Heart right ventricle (tissue), 16 donors: Measurements from ENCODE around the gene ASIP. TPM values are rescaled to one million over a fixed set of nuclear protein-coding genes. Genes with fewer than 3 reads are reported as not detected.

Experiments used
- ATAC-seq, 8 donors: fragments of 200-7000 bp; cut with Tn5 transposase; one replicate each; pipeline ENCODE4 v1.9.1; 2020; ENCODE audit warnings: mild to moderate bottlenecking in 8 of 8, moderate library complexity in 8 of 8, moderate number of reproducible peaks in 1 of 8
- DNase-seq, 2 donors: peaks; one replicate each; pipeline ENCODE4 v3.0.0-alpha.2; 2020
- H3K27ac ChIP-seq, 10 donors: fragments of 200-600 bp; sonication (generic) in 2 of 10; one replicate each; pipeline versions ENCODE4 v1.5.0 to v1.8.0; 2020 to 2022; ENCODE audit warnings: mild to moderate bottlenecking in 3 of 10
- H3K27me3 ChIP-seq, 7 donors: fragments of 200-600 bp; one replicate each; pipeline ENCODE4 v1.8.0; 2021 to 2022; ENCODE audit warnings: mild to moderate bottlenecking in 2 of 7
- H3K36me3 ChIP-seq, 9 donors: fragments of 200-600 bp; sonication (generic) in 1 of 9; one replicate each; pipeline versions ENCODE4 v1.5.0 to v1.8.0; 2020 to 2022; ENCODE audit warnings: mild to moderate bottlenecking in 2 of 9
- H3K4me1 ChIP-seq, 9 donors: fragments of 200-600 bp; sonication (generic) in 1 of 9; one replicate each; pipeline versions ENCODE4 v1.5.0 to v1.8.0; 2020 to 2022; ENCODE audit warnings: mild to moderate bottlenecking in 4 of 9
- H3K4me3 ChIP-seq, 10 donors: fragments of 200-600 bp; sonication (generic) in 2 of 10; one replicate each; pipeline versions ENCODE4 v1.5.0 to v1.8.0; 2020 to 2022; ENCODE audit warnings: mild to moderate bottlenecking in 7 of 10, moderate library complexity in 2 of 10
- H3K9me3 ChIP-seq, 11 donors: fragments of 200-600 bp in 10 of 11; sonication (generic) in 2 of 11; one replicate each; pipeline versions ENCODE4 v1.5.0 to v1.8.0; 2013 to 2022; ENCODE audit warnings: mild to moderate bottlenecking in 2 of 11, control low read depth in 1 of 11, moderate library complexity in 1 of 11
- CTCF ChIP-seq, 9 donors: fragments of 200-600 bp; sonication (generic) in 2 of 9; IDR thresholded peaks; one replicate each; pipeline versions ENCODE4 v1.5.0 to v1.8.0; 2021 to 2022; ENCODE audit warnings: antibody characterized with exemption in 9 of 9, mild to moderate bottlenecking in 5 of 9, moderate library complexity in 1 of 9
- WGBS, 2 donors: extraction: QIAGEN DNeasy Blood & Tissue Kit; methylation state at CpG; one replicate each; pipeline ENCODE4 v1.1.7; 2013; ENCODE audit warnings: inconsistent platforms in 1 of 2; 5-methylcytosine and 5-hydroxymethylcytosine counted together
- intact Hi-C, 10 donors: fragments of 100-400 bp; cut with DNase I; formaldehyde crosslinking; loops; one replicate each; pipeline versions ENCODE4 v1.11.1 to v1.14.2; 2022
- polyA plus RNA-seq, 2 donors: library from polyadenylated mRNA; stranded (reverse); fragments of 200-250 nt; gene quantifications; one replicate each; pipeline ENCODE4 v1.2.3, GENCODE V29; 2013
- total RNA-seq, 10 donors: library from RNA; stranded (reverse); fragmentation: NEBNext Ultra II Directional in 3 of 10; extraction: Animal tissue kit (Norgen Biotek cat#: 25700) in 3 of 10; gene quantifications; one replicate each; pipeline versions ENCODE4 v1.2.1 to v1.2.4, GENCODE V29; 2021 to 2023
- donor health status: Arrhythmogenic right ventricular cardiomyopathy.
- donor health status: ischemic (EF 13 %, LVEDD 7.1; RV severe dilation, severe dysfunction).
- donor health status: healthy with polysubstance abuse.
- donor health status: DM: no; HTN: yes; CAD: no.
- donor health status: DM: no; HTN: no; CAD: no.
- donor health status: ischemic (EF 25% LVEDD 6.9; RV normal size, moderate dysfunction).
- donor health status: ischemic (EF 25% LVEDD 5.7; RV mildly dilated, moderate dysfunction).
- donor health status: healthy.
- donor health status: DM: yes; HTN: yes; CAD: no.
- donor health status: Ischemic cardiomyopathy.
- donor health status: ischemic (EF 35%, LVEDD 5.7; RV mildly dilated, moderate dysfunction).
- donor health status: nonischemic (EF 11% LVEDD 7.7; RV severe dilation, severe dysfunction).
- donor health status: DM: yes; HTN: yes; CAD: no.
- donor health status: PGD.
- donor health status: ischemic (EF 29% LVEDD 5.4; RV normal size, mild dysfunction).
- donor health status: nonischemic (EF 23%, LVEDD 6.1; RV moderate dilation, normal function).

Gene ASIP
- total and polyA plus RNA-seq, 12 donors: 1.6 to 234 (median 13.1) TPM

GRCh38 chr20:34274694-34275093, 33.5 kb downstream of the ASIP start:
- H3K36me3 ChIP-seq: peaks cover 0 to 43% (median 0%) of the 10 kb centered on the region in 9 donors
- intact Hi-C loops: no loop called here
- H3K4me1 ChIP-seq: peaks cover 0 to 11% (median 8%) of the 10 kb centered on the region in 9 donors
- no peak overlapping the region for H3K27ac ChIP-seq
- TF ChIP-seq CTCF (IDR thresholded peaks at IDR 0.05): no peak
- WGBS, 2 donors: 97 to 98% methylated on average over 7 of the region's 7 CpGs
- no peak overlapping the region for H3K4me3 ChIP-seq
- H3K9me3 ChIP-seq: no peaks in the 10 kb centered on the region
- H3K27me3 ChIP-seq: no peaks in the 10 kb centered on the region
- no peak for ATAC-seq
- no peak for DNase-seq

- DNase-seq (no peak), ATAC-seq (no peak)
- H3K9me3 ChIP-seq: no peaks in the 10 kb centered on the region
- H3K4me3 ChIP-seq: no peak overlapping the region
- H3K27me3 ChIP-seq: no peaks in the 10 kb centered on the region
- H3K4me1 ChIP-seq: no peaks in the 10 kb centered on the region
- no peak for TF ChIP-seq CTCF (IDR thresholded peaks at IDR 0.05)
- H3K27ac ChIP-seq: no peak overlapping the region
- H3K36me3 ChIP-seq: peaks cover 0 to 96% (median 39%) of the 10 kb centered on the region in 9 donors
- intact Hi-C loops: no loop called here
- 88 to 90% methylated on average over 3 of the region's 3 CpGs for WGBS, 2 donors
Measured at GRCh38 chr20:34281177-34281576, 40.0 kb downstream of the ASIP start.

DNA sequence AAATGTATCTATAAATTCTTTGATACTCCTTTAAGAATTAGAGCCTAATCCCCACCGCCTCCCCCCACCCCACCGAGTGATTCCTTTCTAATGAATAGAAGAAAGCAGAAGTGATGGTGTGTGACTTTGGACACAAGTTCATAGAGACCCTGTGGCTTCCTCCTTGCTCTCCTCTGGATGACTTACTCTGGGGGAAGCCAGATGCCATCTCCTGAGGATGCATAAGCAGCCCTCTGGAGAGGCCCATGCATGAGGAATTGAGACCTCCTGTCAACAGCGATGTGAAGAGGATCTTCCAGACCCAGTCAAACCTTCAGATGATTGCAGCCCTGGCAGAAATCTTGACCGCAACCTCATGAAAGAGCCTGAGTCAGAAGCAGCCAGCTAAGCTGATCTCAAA, 40.8 kb downstream of the ASIP start:
- Histone ChIP-seq H3K27me3 (no peaks in the 10 kb centered on the region), H3K4me1 (no peaks in the 10 kb centered on the region), H3K9me3 (no peaks in the 10 kb centered on the region), H3K27ac (no peak overlapping the region), H3K36me3 (peaks cover 0 to 96% (median 39%) of the 10 kb centered on the region in 9 donors), H3K4me3 (no peak overlapping the region)
- 90 to 94% methylated on average over 4 of the region's 4 CpGs for WGBS, 2 donors
- intact Hi-C loops: no loop called here
- no peak for TF ChIP-seq CTCF (IDR thresholded peaks at IDR 0.05)
- DNase-seq (no peak), ATAC-seq (no peak)

- no peaks in the 10 kb centered on the region for H3K4me1 ChIP-seq
- no peak overlapping the region for H3K4me3 ChIP-seq
- DNase-seq (no peak), ATAC-seq (no peak)
- intact Hi-C loops: no loop called here
- H3K27me3 ChIP-seq: no peaks in the 10 kb centered on the region
- H3K27ac ChIP-seq: no peak overlapping the region
- no peak for TF ChIP-seq CTCF (IDR thresholded peaks at IDR 0.05)
- peaks cover 0 to 97% (median 44%) of the 10 kb centered on the region in 9 donors for H3K36me3 ChIP-seq
- 92 to 95% methylated on average over 1 of the region's 1 CpG for WGBS, 2 donors
- no peaks in the 10 kb centered on the region for H3K9me3 ChIP-seq
Measured at GRCh38 chr20:34283844-34284243, 42.6 kb downstream of the ASIP start.
